Activated naive CD8-positive, alpha-beta T cell treated with anti-CD3 and anti-CD28 coated beads, Interleukin-2, amount 50 U/mL, for 24 hours (primary cell): ENCODE results near the gene PAM16.

Source experiments
- ATAC-seq: fragments of 150-1000 bp; cut with Tn5 transposase; one replicate; pipeline ENCODE4 v1.10.0; 2021
- DNase-seq: peaks from one replicate; pipeline ENCODE4 v3.0.0; 2021
- H3K27ac Mint-ChIP-seq: one replicate; pipeline ENCODE4 v1.8.0; 2021; ENCODE audit warnings: mild to moderate bottlenecking, mixed read lengths
- H3K27me3 Mint-ChIP-seq: one replicate; pipeline ENCODE4 v1.8.0; 2021; ENCODE audit warnings: mixed read lengths
- H3K36me3 Mint-ChIP-seq: one replicate; pipeline ENCODE4 v1.8.0; 2021; ENCODE audit warnings: low read depth, mixed read lengths
- H3K4me1 Mint-ChIP-seq: one replicate; pipeline ENCODE4 v1.8.0; 2021; ENCODE audit warnings: mixed read lengths
- H3K4me3 Mint-ChIP-seq: one replicate; pipeline ENCODE4 v1.8.0; 2021; ENCODE audit warnings: mild to moderate bottlenecking, moderate library complexity, mixed read lengths
- H3K9me3 Mint-ChIP-seq: one replicate; pipeline ENCODE4 v1.8.0; 2021; ENCODE audit warnings: mixed read lengths

Gene PAM16

GRCh38 chr16:4307215-4308037, 43.7 kb downstream of the PAM16 start:
- peaks cover 29% of the 10 kb centered on the region for H3K4me1 Mint-ChIP-seq
- DNase-seq: peak; percentile 95

DNA sequence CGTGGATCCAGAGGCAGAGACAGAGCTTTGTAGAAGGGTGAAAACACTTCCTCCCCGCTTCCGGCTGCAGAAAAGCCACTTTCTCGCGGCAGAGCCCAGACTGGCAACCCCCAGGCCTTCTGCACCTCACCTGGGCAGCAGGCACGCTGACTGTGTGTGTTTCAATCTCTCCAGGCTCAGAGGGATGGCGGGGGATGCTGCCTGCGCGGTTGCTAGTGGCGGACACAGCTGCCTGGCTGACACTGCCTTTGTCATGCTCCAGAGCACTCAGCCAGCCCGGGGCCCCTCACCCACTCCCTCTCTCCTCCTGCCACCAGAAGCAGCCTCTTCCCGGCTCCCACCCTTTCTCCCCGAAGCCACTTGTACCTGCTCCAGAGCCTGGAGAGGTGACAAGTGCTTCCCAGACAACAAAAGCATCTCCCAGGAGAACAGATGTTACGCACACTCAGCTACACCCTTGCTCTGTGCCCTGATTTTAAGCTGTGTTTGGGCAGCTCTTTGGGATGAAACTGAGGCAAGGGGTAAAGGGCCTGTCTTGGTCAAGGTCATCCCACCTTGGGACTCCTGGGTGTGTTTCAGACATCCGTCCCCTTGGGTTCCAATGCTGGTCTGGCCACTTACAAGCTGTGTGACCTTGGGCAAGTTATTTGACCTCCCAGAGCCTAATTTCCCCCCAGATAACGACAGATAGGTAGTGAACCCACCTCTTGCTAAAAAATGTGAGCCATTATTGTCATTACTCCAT, 44.5 kb downstream of the PAM16 start:
- Mint-ChIP-seq H3K9me3 (peaks cover 4% of the 10 kb centered on the region), H3K27ac (peak overlapping the region; percentile 92), H3K27me3 (no peaks in the 10 kb centered on the region), H3K4me1 (peaks cover 29% of the 10 kb centered on the region), H3K36me3 (peaks cover 6% of the 10 kb centered on the region), H3K4me3 (peak overlapping the region; percentile 82)
- ATAC-seq (peak; percentile 1), DNase-seq (peak; percentile 41)

More at GRCh38 chr16:4307215-4308037, 43.7 kb downstream of the PAM16 start:
- peaks cover 4% of the 10 kb centered on the region for H3K9me3 Mint-ChIP-seq
- H3K36me3 Mint-ChIP-seq: peaks cover 6% of the 10 kb centered on the region
- peak overlapping the region; percentile 82 for H3K4me3 Mint-ChIP-seq
- H3K27me3 Mint-ChIP-seq: no peaks in the 10 kb centered on the region
- peak; percentile 91 for ATAC-seq
- peak overlapping the region; percentile 92 for H3K27ac Mint-ChIP-seq

- H3K4me3 Mint-ChIP-seq: no peak overlapping the region
- no peak overlapping the region for H3K27ac Mint-ChIP-seq
- DNase-seq (no peak), ATAC-seq (no peak)
- peaks cover 8% of the 10 kb centered on the region for H3K36me3 Mint-ChIP-seq
- peaks cover 4% of the 10 kb centered on the region for H3K9me3 Mint-ChIP-seq
- H3K4me1 Mint-ChIP-seq: peaks cover 23% of the 10 kb centered on the region
- H3K27me3 Mint-ChIP-seq: no peaks in the 10 kb centered on the region
Observed at GRCh38 chr16:4303973-4304372, 47.1 kb downstream of the PAM16 start.

- ATAC-seq (no peak), DNase-seq (no peak)
- Mint-ChIP-seq H3K36me3 (peaks cover 4% of the 10 kb centered on the region), H3K4me3 (no peak overlapping the region), H3K4me1 (peaks cover 10% of the 10 kb centered on the region), H3K9me3 (peaks cover under 1% of the 10 kb centered on the region), H3K27me3 (no peaks in the 10 kb centered on the region), H3K27ac (no peak overlapping the region)
Observed at GRCh38 chr16:4301968-4302367, 49.2 kb downstream of the PAM16 start.

GRCh38 chr16:4301177-4301576, 49.9 kb downstream of the PAM16 start:
- no peaks in the 10 kb centered on the region for H3K9me3 Mint-ChIP-seq
- peaks cover 2% of the 10 kb centered on the region for H3K4me1 Mint-ChIP-seq
- no peaks in the 10 kb centered on the region for H3K27me3 Mint-ChIP-seq
- peaks cover 2% of the 10 kb centered on the region for H3K36me3 Mint-ChIP-seq
- ATAC-seq (no peak), DNase-seq (no peak)
- H3K27ac Mint-ChIP-seq: no peak overlapping the region
- no peak overlapping the region for H3K4me3 Mint-ChIP-seq

GRCh38 chr16:4298761-4299522, 52.2 kb downstream of the PAM16 start:
- Mint-ChIP-seq H3K36me3 (peaks cover 2% of the 10 kb centered on the region), H3K27me3 (no peaks in the 10 kb centered on the region), H3K4me1 (no peaks in the 10 kb centered on the region), H3K9me3 (no peaks in the 10 kb centered on the region), H3K27ac (no peak overlapping the region), H3K4me3 (no peak overlapping the region)
- no peak for DNase-seq
- no peak for ATAC-seq

DNA sequence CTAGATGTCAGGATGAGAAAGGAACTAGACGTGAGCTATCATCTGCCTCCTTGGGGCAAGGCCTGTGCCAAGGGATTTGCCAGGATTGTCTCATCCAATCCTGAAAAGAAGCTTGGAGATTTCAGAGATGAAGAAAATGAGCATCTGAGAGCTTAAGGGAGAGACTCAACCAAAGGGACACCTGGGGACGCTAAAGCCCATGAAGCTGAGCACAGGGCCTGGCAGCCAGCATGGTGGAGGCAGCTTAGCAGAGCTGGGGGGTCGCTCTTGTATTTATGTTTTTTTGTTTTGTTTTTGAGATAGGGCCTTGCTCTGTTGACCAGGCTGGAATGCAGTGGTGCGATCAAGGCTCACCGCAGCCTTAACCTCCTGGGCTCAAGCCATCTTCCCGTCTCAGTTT, 53.6 kb downstream of the PAM16 start:
- no peak overlapping the region for H3K27ac Mint-ChIP-seq
- no peaks in the 10 kb centered on the region for H3K9me3 Mint-ChIP-seq
- DNase-seq (no peak), ATAC-seq (no peak)
- H3K4me3 Mint-ChIP-seq: no peak overlapping the region
- no peaks in the 10 kb centered on the region for H3K4me1 Mint-ChIP-seq
- peaks cover 3% of the 10 kb centered on the region for H3K27me3 Mint-ChIP-seq
- H3K36me3 Mint-ChIP-seq: peaks cover 2% of the 10 kb centered on the region

DNA sequence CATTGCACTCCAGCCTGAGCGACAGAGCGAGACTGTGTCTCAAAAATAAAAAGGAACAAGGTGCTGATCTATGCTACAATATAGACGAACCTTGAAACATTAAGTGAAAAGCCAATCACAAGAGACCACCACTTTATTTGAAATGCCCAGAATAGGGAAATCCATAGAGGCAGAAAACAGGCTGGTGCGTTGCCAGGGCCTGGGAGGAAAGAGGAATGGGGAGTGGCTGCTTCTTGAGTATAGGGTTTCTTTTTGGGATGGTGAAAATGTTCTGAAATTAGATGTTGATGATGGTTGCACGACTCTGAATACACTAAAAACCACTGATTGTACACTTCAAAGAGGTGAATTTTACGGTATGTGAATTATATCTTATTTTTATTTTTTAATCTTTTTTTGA, 55.5 kb downstream of the PAM16 start:
- no peak for ATAC-seq
- Mint-ChIP-seq H3K9me3 (no peaks in the 10 kb centered on the region), H3K4me3 (no peak overlapping the region), H3K4me1 (no peaks in the 10 kb centered on the region), H3K36me3 (no peaks in the 10 kb centered on the region), H3K27me3 (peaks cover 6% of the 10 kb centered on the region), H3K27ac (no peak overlapping the region)
- no peak for DNase-seq

DNA sequence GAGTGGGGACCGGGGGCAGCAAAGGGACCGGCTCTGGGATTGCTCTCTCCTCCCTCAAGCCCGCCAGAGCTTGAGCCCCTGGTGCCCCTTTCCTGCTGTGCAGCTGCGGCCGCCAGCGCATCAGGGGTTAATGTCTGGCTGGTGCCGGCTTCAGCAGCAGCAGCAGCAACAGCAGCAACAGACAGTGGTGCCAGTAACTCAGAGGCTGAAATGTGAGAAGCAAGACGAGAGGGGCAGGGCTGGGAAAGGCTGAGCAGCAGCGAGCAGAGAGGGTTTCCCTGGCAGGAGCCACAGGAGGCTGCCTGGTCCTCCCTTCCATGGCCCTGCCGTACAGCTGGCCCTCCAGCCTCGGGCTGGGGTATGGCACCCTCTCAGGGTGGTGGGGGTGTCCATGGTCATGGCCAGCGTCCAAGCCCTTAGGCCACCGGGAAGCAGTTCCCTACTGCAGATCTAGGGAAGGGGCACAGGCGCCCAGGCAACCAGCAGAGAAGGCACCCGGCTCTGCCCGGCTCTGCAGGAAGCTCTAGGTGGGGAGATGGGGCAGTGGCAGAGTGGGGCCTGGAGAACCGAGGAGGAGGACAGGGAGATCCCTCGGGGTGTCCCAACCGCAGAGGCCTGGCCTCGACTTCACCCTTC, 57.2 kb downstream of the PAM16 start:
- no peaks in the 10 kb centered on the region for H3K4me1 Mint-ChIP-seq
- H3K36me3 Mint-ChIP-seq: no peaks in the 10 kb centered on the region
- no peaks in the 10 kb centered on the region for H3K9me3 Mint-ChIP-seq
- no peak overlapping the region for H3K27ac Mint-ChIP-seq
- peaks cover 6% of the 10 kb centered on the region for H3K27me3 Mint-ChIP-seq
- no peak overlapping the region for H3K4me3 Mint-ChIP-seq
- ATAC-seq (no peak), DNase-seq (no peak)

GRCh38 chr16:4293181-4293716, 57.9 kb downstream of the PAM16 start:
- Mint-ChIP-seq H3K27me3 (peaks cover 6% of the 10 kb centered on the region), H3K4me3 (no peak overlapping the region), H3K9me3 (no peaks in the 10 kb centered on the region), H3K27ac (no peak overlapping the region), H3K36me3 (no peaks in the 10 kb centered on the region), H3K4me1 (peaks cover 5% of the 10 kb centered on the region)
- ATAC-seq: no peak
- no peak for DNase-seq

DNA sequence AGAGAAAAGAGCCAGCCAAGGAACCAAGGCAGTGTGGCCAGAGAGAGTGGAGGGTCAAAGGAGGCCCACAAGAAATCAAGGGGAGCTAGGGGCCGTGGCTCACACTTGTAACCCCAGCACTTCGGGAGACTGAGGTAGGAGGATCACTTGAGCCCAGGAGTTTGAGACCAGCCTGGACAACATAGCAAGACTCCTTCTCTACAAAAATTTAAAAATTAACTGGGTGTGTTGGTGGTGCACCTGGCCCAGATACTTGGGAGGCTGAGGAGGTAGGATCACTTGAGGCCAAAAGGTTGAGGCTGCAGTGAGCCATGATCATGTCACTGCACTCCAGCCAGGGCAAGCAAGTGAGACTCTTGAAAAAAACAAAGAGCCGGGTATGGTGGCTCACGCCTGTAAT, 59.4 kb downstream of the PAM16 start:
- no peak for DNase-seq
- ATAC-seq: no peak
- Mint-ChIP-seq H3K4me3 (no peak overlapping the region), H3K27ac (no peak overlapping the region), H3K27me3 (peaks cover 6% of the 10 kb centered on the region), H3K9me3 (no peaks in the 10 kb centered on the region), H3K36me3 (no peaks in the 10 kb centered on the region), H3K4me1 (peaks cover 11% of the 10 kb centered on the region)
